Fibroblast of the aortic adventitia (primary cell): ENCODE data around the gene MYLK2. TPM values are rescaled to one million over a fixed set of nuclear protein-coding genes. Genes with fewer than 3 reads are reported as not detected.

Experiments
- DNase-seq: peaks from one replicate; pipeline ENCODE4 v3.0.0-alpha.2; 2010; ENCODE audit warnings: low read depth
- H3K4me3 ChIP-seq: 2 replicates; pipeline ENCODE4 v1.5.1; 2011; ENCODE audit warnings: low read depth, mild to moderate bottlenecking, control low read depth, low read length, moderate library complexity
- CTCF ChIP-seq: IDR thresholded peaks from 2 replicates; pipeline ENCODE4 v1.5.1; 2011; ENCODE audit warnings: mild to moderate bottlenecking, low read length, control low read depth, inconsistent platforms; ENCODE audit not compliant: insufficient read depth
- small RNA-seq: library from RNA; depleted of rRNA; stranded (forward); fragments of <200 nt; gene quantifications from one replicate; pipeline ENCODE3, GENCODE V24; 2012
- total RNA-seq: library from RNA; depleted of rRNA; stranded (reverse); fragments of >200 nt; gene quantifications from 2 replicates; pipeline ENCODE4 v1.2.3, GENCODE V29; 2012; ENCODE audit warnings: low replicate concordance

The MYLK2 gene
- total RNA-seq, 1 donor: 0.18 TPM

GRCh38 chr20:31881945-31882344 is 62.8 kb downstream of the MYLK2 start:
- DNase-seq: no peak
- H3K4me3 ChIP-seq: no peak overlapping the region
- TF ChIP-seq CTCF: no peak

- H3K4me3 ChIP-seq: no peak overlapping the region
- DNase-seq: no peak
- no peak for TF ChIP-seq CTCF
These were observed 64.7 kb downstream of the MYLK2 start for GRCh38 chr20:31883829-31884228.

Small RNAs within 50 kb of the gene (small RNA-seq; reads per million reads assigned to genes)
- gene AL160175.1: not detected

Other genes starting within 250 kb of the MYLK2 start
- gene ID1, start 214.1 kb upstream of the MYLK2 start, total RNA-seq: 62.3 and 98.9 TPM in 2 replicates
- gene COX4I2, start 181.4 kb upstream of the MYLK2 start, total RNA-seq: not detected in 2 replicates
- 59.9 and 101 TPM in 2 replicates for gene BCL2L1, start 96.5 kb upstream of the MYLK2 start, total RNA-seq
- 6.2 and 91.1 TPM in 2 replicates for gene TPX2, start 80.1 kb upstream of the MYLK2 start, total RNA-seq
- gene FOXS1, start 26.2 kb downstream of the MYLK2 start, total RNA-seq: 2.3 TPM in 1 of 2 replicates, not detected in the other
- 9.9 TPM in 1 of 2 replicates, not detected in the other for gene DUSP15, start 51.2 kb downstream of the MYLK2 start, total RNA-seq
- 0.09 and 0.41 TPM in 2 replicates for gene TTLL9, start 51.3 kb downstream of the MYLK2 start, total RNA-seq
- gene PDRG1, start 132.7 kb downstream of the MYLK2 start, total RNA-seq: 3.0 and 3.8 TPM in 2 replicates
- gene XKR7, start 148.8 kb downstream of the MYLK2 start, total RNA-seq: not detected in 2 replicates
- not detected in 2 replicates for gene CCM2L, start 191.1 kb downstream of the MYLK2 start, total RNA-seq
- not detected in 2 replicates for gene HCK, start 232.9 kb downstream of the MYLK2 start, total RNA-seq